HG02884 (cell line): Measurements from ENCODE around the gene SLC22A6.

Experiments
- ATAC-seq: cut with Tn5 transposase; IDR thresholded peaks from one replicate; pipeline ENCODE4 v1.9.1; 2021; ENCODE audit warnings: mild to moderate bottlenecking, moderate library complexity; ENCODE audit not compliant: unreplicated experiment

SLC22A6 gene, protein sequence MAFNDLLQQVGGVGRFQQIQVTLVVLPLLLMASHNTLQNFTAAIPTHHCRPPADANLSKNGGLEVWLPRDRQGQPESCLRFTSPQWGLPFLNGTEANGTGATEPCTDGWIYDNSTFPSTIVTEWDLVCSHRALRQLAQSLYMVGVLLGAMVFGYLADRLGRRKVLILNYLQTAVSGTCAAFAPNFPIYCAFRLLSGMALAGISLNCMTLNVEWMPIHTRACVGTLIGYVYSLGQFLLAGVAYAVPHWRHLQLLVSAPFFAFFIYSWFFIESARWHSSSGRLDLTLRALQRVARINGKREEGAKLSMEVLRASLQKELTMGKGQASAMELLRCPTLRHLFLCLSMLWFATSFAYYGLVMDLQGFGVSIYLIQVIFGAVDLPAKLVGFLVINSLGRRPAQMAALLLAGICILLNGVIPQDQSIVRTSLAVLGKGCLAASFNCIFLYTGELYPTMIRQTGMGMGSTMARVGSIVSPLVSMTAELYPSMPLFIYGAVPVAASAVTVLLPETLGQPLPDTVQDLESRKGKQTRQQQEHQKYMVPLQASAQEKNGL

DNA sequence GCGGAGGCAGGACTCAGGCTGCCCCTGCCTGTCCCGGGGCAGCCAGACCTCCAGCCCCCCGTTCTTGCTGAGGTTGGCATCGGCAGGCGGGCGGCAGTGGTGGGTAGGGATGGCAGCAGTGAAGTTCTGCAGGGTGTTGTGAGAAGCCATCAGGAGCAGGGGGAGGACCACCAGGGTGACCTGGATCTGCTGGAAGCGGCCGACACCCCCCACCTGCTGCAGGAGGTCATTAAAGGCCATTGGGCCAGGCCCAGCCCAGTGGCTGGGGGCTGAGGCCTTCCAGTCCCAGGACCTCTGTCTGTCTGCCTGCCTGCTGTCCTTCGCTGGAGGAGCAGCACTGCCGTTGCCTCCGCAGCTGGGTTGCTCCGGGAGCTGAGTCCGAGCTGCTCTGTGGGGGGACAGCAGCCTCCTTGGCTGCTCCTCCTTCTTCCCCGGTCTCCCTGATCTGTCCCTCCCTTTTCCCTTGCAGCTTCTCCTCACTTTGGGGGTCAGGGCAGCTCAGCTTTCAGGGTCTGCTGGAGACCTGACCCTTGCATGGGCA is at the start of gene SLC22A6:
TSS of gene SLC22A6 (minus strand) at position 517 of the 541 bp plus-strand sequence. CDS start at position 240, 277 bp downstream.
- ATAC-seq: no peak

DNA sequence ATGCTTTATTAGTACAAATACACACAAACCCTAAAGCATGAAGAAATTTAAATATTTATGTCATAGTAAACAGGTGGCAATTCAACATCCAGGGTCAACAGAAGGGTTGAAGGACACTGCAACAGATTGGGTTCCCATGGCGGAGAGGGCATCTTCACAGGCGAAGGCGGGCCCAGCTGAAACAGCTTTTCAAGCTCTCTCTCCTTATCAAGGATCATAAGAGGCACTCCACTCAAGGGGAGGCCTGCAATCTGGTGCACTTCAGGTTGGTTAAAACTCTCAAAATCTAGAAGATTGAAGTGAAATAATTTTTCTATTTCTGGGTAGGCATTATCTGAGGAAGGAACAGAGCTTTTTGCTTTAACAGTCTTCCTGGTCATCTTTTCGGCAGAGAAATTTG is 47.7 kb upstream of the SLC22A6 start:
- ATAC-seq: no peak

DNA sequence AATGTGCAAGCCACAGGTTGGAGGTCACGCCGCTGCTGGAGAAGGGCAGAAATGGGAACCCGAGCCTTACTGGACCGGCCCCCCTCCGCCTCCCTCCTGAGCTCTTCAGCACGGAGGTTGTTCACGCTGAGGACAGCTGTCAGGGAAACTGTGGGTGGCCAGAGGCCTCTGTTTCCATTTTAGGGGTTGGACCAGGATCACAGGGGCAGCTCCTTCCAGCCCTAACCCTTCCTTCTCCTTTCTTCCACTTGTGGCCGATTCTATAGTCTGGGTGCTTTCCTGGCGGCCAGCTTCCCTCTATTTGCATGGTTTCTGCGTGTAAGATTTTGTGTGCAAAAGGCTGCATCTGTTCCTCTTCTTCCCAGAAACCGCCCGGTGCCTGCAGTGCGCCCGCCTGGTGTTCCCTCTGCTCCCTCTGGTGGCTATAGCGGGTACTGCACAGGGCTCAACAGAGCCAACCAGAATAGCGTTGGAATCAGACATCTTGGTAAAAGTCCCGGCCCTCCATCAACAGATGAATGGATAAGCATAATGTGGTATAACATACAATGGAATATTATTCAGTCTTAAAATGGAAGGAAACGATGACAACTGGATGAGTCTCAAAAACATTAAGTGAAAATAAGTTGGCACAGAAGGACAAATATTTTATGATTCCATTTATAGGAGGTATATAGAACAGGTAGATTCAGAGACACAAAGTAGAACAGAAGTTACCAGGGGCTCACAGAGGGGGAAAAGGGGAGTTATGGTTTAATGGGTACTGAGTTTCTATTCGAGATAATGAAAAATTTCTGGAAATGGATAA is 39.3 kb upstream of the SLC22A6 start:
- ATAC-seq: no peak

DNA sequence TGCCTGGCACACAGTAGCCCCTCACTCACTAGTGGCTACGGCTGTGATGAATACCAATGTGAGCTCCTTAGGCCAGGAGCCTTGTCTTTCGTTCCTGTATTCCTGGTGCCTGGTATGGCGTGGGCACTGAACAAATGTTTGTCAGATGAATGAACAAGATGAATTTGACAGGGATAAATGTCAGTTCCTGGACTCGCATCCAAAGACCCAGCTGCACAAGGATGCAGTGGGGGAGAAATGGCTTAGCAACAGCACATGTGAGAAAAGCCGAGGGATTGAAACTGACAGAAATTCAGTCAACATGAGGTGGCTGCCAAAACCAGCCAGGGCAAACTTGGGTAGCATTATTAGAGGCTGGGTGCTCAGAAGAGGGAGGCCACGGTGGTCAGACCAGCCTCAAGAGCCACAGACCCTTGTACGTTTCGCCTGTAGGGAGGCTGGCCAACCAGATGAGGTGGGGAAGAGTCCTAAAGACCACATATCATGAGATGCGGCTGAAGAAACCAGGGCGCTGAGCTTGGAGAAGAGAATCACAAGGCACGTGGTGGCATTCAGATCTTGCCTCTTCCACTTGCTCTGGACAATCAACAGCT is 38.6 kb upstream of the SLC22A6 start:
- no peak for ATAC-seq

DNA sequence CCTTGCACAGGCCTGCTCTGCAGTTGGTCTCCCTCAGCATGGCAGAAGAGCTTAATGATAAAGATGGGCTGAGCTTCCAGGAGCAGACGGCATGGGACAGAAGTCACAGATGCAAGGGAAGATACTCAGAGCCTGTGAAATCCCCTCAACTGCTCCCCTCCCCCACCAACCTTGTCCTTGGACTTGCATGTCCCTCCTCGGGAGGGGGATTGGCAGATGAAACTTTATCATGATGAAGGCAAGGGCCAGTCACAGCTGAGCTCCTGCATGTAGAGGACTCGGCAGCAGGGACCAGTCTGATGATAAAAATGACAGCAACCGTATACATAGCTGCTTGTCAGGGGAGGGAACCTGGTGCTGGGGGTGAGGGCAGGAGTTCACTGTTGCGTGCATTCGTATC is 37.7 kb upstream of the SLC22A6 start:
- ATAC-seq: no peak

DNA sequence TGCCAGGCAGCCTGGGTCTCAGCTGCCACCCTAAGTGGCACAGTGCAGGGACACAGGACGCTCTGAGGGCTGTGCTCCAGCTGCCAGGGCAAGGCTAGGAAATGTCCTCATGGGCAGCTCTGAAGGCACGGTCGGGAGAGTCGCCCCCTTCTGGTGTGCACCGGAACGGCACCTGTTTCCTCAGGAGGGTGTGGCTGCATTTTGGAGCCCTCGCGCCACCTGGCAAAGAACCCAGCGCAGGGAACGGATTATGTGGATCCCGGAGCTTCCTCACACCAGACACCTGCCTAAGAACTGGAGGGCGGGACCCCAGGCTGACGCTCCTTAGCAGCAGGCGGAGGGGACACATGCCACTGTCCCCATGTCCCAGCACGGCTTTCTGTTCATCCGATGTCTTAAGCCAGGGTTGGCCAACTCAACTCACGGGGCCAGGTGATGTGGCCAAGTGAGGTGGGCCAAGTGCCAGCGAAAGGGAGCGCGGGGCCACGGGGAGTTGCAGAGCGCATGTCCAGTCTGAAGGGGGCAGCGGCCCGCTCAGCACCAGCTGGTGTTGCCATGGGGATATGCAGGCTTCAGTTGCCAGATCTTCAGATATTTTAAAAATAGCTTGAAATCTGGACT is 36.0 kb upstream of the SLC22A6 start:
- no peak for ATAC-seq

DNA sequence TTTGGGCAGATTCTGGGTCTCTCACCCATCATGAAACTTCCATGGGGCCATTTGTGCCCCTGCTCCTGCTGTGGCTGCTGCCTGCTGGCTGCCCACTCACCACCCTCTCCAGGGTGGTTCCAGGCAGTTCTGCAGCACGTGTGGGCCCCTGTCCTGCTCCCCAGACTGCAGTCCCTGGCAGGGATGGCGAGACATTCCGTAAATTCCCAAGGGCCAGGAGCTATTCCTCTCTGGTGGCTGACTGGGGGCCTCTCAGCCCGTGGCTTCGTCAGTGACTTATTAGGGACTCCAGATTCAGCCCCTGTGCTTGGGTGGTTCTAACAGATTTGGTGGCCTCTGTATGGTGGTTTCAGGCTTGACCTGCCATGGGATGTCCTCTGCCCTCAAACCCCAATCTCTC is 34.7 kb upstream of the SLC22A6 start:
- ATAC-seq: no peak

DNA sequence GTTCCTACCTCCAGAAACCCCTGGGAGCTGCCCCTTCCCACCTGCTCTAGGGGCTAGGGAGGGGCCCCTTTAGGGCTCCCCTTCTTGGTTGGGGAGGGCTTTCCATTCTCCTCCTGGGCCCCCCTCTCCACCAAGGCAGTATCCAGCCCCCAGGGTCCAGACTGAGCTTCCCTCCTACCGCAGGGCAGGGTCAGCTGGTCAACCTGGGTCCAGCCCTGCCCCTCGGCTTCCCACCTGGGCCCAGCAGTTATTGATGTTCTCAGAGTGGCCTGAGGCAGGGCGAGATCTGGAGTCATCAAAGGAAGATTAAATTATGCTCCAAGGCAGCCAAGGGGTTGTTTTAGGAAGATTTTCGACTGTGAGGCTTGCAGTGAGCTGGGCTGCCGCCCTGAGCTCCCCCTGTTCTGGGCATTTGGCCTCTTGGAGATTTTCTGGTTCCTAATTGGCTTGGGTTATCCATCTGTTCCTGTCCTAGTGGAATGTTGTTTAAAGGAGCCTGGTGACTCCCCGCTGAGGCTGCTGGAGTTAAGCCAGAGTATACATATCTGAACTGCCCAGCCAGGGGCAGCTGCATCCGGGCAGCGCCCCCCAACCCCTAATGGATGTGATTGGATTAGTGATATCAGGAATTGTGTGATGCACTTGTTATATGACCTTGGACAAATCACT is 32.7 kb upstream of the SLC22A6 start:
- ATAC-seq: no peak

DNA sequence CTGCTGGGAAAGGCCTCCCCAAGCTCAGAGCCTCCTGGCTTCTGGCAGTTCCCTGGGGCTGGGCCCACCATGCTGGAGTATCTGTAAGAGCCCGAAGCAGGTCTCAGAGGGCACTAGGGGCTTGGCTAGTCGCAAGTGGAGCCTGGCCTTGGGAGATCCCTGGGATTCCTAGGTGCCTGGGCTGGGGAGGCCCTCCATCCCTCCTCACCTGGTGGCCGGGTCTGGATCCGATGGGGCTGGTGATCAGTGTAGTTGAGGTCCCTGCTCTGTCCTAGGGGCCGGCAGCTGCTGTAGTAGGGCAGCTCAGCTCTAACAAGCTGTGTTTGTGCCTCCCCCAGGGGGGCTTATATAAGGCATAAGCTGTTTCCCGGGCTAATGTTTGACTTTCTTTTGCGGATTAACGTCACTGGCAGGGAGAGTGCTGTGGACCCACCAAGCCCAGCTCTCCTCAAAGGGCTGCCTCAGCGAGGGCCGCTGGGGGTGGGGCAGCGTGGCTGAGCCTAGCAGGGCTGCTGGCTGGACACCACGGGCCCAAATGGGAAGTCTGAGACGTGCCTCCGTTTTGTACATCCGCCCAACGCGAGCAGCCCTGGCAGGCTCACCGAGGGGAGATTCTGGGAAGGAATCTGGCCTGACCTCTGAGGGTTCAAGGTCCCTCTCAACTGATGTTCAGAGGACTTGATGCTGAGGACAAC is 30.9 kb upstream of the SLC22A6 start, which contains the start of gene SLC22A8:
TSS of gene SLC22A8 (minus strand) at position 321 of the 695 bp plus-strand sequence. CDS start 883 bp downstream, outside the sequence.
- ATAC-seq: no peak

DNA sequence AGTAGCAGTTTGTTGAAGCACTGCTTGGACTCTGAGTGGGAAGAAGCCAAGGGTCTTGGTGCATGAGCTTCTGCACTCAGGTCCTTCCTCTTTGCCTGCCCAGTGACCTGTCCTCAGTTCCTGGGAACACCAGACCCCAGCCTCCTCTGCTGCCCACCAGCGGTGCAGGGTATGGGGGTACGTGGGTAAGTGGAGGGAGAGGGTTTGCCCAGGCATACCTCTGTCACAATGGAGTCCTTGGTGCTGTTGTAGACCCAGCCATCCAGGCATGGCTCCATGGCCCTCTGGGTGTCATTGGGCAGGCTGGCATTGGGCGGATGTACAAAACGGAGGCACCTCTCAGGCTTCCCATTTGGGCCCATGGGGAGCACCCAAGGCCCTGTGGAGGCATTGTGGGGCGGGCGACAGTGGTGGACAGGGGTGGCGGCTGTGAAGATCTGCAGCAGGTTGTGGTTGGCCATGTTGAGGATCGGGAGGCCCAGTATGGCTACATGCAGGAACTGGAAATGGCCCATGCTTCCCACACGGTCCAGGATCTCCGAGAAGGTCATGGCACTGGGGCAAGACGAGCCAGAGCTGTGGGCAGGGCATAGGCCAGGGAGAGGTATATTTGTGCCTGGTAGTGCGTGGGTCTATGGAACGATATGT is 29.8 kb upstream of the SLC22A6 start:
- ATAC-seq: no peak

DNA sequence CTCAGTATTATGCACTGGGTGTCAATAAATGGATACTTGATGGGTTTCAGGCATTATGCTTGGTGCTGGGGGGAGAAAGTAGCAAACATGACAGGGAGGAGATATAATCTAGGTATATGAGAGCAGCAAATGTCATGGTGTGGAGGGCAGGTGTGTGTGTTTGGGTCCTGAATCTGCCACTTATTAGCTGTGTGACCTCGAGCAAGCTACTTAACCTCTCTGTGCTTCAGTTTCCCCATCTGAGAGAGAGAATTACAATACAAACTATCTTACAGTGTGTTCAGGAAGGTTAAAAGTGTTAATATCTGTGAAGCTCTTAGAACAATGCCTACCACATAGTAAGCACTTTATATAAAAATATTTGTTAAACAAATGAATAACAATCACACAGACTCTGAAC is 28.1 kb upstream of the SLC22A6 start:
- no peak for ATAC-seq

DNA sequence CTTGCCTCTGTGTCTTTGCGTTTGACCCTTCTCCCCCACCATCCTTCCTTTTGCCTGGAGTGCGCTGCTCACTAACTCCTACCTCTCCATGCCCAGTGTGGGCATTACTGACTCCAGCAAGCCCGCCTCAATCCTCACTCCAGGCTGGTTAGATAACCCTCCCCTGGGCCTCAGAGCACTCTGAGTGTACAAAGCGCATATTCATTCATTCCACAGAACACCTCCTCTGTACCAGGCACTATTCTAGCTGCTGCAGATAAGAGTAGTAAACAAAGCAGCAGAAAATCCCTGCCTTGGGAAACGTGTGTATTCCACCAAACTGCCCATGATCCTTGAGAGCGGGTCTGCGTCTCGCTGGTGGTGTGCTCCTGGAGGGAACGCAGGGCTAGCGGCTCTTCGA is 27.7 kb upstream of the SLC22A6 start:
- no peak for ATAC-seq

DNA sequence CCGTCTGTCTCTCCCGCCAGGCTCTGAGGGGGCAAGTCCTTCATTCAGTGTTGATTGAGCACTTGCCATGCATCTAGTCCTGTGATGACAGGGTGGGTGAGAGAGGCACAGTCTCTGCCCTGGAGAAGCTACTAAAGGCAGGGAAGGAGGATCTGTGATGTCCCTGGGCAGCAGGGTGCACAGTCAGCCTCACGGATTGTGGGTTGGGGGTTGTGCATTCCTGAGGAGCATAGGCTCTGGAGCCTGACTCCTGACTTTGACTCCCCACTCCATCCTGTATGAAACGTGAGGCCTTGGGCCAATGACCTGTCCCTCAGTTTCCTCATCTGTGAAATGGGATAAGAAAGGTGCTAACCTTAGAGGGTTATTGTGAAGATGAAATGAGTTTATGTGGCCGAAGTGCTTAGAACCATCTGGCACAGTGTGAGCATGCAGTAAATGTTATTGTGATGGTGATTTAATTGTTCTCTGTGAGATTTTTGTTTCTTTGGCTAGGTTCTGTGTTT is 26.2 kb upstream of the SLC22A6 start:
- ATAC-seq: no peak

DNA sequence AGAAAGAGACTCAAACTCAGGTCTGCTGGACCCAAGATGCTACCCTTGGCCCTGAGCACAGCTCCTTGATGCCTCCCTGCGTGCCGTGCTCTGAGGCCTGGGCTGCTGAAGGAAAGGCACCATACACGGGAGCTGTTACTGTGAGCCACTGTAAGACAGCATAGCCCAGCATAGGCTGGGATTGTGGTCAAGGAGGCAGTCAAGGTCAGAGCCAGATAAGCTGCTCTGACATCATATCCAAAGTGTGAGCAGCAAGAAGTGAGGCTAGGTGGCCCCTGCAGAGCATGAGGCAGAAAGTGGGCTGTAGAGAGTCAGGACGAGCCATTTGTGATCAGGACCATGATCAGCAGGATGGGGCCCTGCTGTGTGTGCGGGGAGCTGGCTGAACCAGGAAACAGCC is 23.2 kb upstream of the SLC22A6 start:
- no peak for ATAC-seq

DNA sequence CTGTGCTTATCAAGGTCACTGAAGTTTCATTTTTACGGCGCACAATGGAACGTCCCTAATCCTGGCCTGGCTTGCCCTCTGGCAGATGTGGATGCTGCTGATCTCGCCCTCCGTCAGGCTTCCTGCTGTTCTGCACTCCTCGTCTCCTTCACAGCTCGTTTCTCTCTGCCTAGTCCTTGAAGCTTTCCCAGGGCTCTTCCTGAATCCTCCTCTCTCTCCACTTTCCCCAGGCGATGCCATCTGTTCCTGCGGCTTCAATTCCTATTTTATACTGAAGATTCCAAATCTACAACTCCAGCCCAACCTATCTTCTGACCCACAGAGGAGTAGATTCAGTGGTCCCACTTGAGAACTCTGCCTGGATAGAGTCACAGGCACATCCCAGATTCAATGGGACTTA is 16.7 kb upstream of the SLC22A6 start:
- ATAC-seq: no peak

DNA sequence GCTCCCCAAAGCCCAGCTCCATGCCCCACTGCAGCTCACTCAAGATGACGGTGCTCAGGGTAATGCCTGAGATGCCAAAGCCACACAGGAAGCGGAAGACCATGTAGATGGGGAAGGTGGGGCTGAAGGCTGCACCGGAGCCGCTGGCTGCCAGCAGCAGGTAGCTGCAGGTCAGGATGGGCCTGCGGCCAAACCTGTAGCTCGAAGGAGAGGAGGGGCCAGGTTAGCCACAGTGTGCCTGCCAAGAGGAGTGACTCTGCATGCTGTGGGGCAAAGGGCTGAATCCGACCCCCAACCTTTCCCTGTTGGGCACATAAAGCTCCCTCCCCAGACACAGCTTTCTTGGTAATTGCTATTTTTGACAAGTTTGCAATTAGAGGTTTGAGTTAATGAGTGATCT is 14.9 kb upstream of the SLC22A6 start:
- no peak for ATAC-seq

DNA sequence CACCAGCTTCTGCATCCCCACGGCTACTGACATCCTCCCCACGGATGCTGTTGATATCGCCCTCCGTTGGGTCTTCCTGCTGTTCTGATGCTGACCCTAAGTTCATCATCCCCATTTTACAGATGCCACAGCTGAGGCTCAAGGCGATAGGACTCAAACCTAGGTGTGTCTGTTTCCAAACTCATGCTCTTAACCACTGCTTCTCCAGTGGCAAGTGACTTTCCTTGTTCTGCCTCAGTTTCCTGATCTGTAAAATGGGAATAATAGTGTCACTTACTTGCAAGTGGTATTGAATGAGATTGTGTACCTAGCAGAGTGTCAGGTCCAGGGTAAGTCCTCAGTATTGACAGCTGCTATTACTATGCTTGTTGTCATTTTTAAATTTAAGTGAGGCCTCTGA is 14.4 kb upstream of the SLC22A6 start:
- no peak for ATAC-seq

DNA sequence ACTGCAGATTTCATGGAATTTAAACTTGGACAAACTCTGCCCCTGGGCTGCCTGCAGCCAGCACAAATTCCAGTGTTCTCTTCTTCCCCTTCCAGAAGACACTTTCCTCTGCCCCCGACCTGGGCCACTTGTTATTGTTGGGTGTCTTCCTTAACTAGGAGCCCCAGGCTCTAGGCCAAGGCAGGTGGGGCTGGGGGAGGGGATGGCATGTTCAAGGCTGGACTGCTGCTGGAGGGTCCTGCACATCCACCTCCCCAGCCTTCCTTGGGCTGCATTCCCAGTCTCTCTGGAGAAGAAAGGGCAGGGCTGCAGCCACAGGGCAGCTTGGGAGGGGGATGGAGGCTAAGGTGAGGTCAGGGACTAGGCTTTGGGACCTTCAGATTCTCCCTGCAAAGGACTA is 11.5 kb upstream of the SLC22A6 start:
- no peak for ATAC-seq

DNA sequence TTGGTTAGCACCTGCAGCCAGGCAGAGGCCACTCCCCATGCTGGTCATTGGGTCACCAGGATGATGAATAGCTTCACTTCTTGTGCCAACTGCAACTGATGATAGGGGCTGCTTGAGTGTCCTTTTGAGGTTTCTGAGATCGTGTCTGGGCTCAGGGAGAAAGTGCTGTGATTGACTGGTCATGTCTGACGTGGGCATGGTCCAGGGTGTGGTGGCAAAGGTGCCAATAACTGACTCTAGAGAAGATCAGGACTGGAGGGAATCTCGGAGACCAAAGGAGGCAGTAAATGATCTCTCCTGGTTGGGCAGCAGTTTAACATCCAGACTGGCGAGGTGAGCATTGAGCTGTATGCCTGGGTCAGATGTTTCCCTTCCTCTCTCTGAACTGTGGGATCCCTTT is 10.0 kb upstream of the SLC22A6 start:
- no peak for ATAC-seq
